GM18517 (cell line): ENCODE data around the gene S100A11.
A peak's percentile ranks its signal among the peaks of the same experiment; 100 is the strongest.

Experiments
- ATAC-seq: cut with Tn5 transposase; IDR thresholded peaks from one replicate; pipeline ENCODE4 v1.9.1; 2021; ENCODE audit warnings: mild to moderate bottlenecking, moderate library complexity; ENCODE audit not compliant: unreplicated experiment

The S100A11 gene

DNA sequence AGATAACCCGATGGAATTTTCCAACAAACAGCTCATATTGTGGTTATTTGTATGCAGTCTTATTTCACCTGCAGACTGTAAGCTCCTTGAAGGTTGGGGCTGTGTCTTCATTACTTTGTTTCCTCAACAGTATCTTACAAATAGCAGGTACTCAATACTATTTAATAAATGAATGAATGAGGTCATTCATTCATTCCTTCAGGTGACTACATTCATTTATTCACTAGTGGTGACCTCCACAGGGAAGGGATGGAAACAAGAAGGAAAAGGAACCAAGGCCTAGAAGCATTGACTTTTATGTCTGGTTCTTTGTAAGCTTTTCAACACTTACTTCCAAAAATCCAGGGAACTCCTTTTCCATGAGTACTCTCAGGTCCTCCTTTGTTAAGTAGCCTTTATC lies 51.0 kb downstream of the S100A11 start:
- ATAC-seq = no peak

- ATAC-seq = no peak
Measured at GRCh38 chr1:151985270-151985669, 51.5 kb downstream of the S100A11 start.

DNA sequence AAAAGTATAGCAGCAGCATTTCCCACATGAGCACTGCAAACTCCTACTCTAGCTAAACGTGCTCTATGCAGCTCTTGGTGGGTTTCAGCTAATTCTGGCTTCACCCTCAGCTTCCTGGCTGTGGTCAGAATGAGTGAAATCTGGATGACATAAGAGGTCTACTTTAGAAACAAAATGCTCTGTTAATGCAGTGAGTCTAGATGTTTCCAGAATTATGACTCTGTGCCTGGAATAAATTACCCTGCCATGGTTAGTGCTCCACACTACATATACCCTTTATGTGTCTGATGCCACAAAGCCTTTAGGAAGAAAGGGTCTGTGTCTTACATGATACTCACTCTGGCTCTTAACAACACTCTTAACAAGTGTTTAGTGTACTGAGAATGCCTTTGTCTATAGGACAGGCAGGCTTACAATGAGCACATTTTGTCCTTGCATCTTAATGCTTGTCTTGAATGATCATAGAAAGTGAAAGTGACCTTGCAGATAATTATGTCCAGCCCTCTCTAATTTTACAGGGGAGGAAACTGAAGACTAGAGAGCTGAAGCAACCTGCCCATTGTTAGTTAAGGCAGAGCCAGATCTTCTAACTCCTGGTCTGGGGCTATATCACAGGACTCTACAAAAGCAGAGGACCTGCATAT lies 52.4 kb downstream of the S100A11 start:
- peak; percentile 56 for ATAC-seq
